ENCODE results near the gene OCIAD1. TPM values are rescaled to one million over a fixed set of nuclear protein-coding genes. Genes with fewer than 3 reads are reported as not detected.
"Not testable (repeated sequence)": the region's sequence is repeated elsewhere in the genome, so short reads cannot be mapped to it uniquely, and the experiment has no call there.

OCIAD1 gene
- total and polyA plus RNA-seq, 8 donors: 120 to 233 (median 202) TPM

GRCh38 chr4:48841045-48841827 lies 10.3 kb downstream of the OCIAD1 start:
- H3K27ac ChIP-seq: no peak overlapping the region
- no peak overlapping the region for H3K4me3 ChIP-seq
- peaks cover 0 to 75% of the 10 kb centered on the region in 2 donors for H3K36me3 ChIP-seq
- no peak for DNase-seq
- H3K4me1 ChIP-seq: no peaks in the 10 kb centered on the region
- intact Hi-C loops (cut with DNase I): no loop called here
- no peak for ATAC-seq
- no peaks in the 10 kb centered on the region for H3K9me3 ChIP-seq
- no peaks in the 10 kb centered on the region for H3K27me3 ChIP-seq
- TF ChIP-seq, protein P1, sequence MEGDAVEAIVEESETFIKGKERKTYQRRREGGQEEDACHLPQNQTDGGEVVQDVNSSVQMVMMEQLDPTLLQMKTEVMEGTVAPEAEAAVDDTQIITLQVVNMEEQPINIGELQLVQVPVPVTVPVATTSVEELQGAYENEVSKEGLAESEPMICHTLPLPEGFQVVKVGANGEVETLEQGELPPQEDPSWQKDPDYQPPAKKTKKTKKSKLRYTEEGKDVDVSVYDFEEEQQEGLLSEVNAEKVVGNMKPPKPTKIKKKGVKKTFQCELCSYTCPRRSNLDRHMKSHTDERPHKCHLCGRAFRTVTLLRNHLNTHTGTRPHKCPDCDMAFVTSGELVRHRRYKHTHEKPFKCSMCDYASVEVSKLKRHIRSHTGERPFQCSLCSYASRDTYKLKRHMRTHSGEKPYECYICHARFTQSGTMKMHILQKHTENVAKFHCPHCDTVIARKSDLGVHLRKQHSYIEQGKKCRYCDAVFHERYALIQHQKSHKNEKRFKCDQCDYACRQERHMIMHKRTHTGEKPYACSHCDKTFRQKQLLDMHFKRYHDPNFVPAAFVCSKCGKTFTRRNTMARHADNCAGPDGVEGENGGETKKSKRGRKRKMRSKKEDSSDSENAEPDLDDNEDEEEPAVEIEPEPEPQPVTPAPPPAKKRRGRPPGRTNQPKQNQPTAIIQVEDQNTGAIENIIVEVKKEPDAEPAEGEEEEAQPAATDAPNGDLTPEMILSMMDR (IDR thresholded peaks at IDR 0.05): no peak

DNA sequence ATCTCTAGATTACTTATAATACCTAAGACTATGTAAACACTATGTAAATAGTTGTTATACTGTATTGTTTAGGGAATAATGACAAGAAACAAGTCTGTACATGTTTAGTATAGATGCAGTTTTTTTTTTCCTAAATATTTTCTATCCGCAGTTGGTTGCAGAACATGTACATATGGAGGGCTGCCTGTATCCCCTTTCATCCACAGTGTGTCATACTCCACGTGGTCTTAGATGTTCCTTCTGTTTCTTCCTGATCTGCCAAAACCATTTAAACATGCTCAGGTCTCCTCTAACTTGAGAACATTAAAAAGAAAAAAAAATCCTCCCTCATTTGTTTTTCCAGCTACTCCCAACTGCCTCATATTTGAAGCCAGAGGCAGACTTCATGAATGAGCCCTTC lies 14.0 kb downstream of the OCIAD1 start:
- intact Hi-C loops (cut with DNase I): no loop called here
- TF ChIP-seq, protein P1 (IDR thresholded peaks at IDR 0.05): no peak
- no peaks in the 10 kb centered on the region for H3K4me1 ChIP-seq
- H3K27me3 ChIP-seq: no peaks in the 10 kb centered on the region
- H3K36me3 ChIP-seq: peaks cover 0 to 78% of the 10 kb centered on the region in 2 donors
- no peak for ATAC-seq
- DNase-seq: no peak
- H3K27ac ChIP-seq: no peak overlapping the region
- H3K4me3 ChIP-seq: no peak overlapping the region
- H3K9me3 ChIP-seq: no peaks in the 10 kb centered on the region

GRCh38 chr4:48848799-48849198 lies 17.9 kb downstream of the OCIAD1 start:
- H3K9me3 ChIP-seq; intact Hi-C loops (cut with DNase I); H3K27me3 ChIP-seq; H3K4me1 ChIP-seq; ATAC-seq; H3K27ac ChIP-seq; DNase-seq; H3K4me3 ChIP-seq: not testable (repeated sequence)
- peaks cover 0 to 89% of the 10 kb centered on the region in 2 donors for H3K36me3 ChIP-seq

DNA sequence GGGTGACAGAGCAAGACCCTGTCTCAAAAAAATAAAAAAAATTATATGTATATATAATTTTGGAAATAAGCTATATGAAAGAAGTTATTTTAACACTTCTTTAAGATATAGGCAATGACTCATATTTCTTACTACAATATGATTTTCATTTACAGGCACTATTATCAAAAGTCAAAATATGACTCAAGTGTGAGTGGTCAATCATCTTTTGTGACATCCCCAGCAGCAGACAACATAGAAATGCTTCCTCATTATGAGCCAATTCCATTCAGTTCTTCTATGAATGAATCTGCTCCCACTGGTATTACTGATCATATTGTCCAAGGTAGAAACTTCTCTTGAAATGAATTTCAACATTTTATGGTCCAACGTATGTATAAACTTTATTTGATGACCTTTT lies 20.8 kb downstream of the OCIAD1 start:
- no peaks in the 10 kb centered on the region for H3K9me3 ChIP-seq
- no peaks in the 10 kb centered on the region for H3K4me1 ChIP-seq
- H3K27ac ChIP-seq: no peak overlapping the region
- H3K4me3 ChIP-seq: no peak overlapping the region
- DNase-seq (no peak), ATAC-seq (no peak)
- no peaks in the 10 kb centered on the region for H3K27me3 ChIP-seq
- H3K36me3 ChIP-seq: peaks cover 0 to 82% of the 10 kb centered on the region in 2 donors
- intact Hi-C loops (cut with DNase I): no loop called here
- TF ChIP-seq, protein P1 (IDR thresholded peaks at IDR 0.05): no peak

DNA sequence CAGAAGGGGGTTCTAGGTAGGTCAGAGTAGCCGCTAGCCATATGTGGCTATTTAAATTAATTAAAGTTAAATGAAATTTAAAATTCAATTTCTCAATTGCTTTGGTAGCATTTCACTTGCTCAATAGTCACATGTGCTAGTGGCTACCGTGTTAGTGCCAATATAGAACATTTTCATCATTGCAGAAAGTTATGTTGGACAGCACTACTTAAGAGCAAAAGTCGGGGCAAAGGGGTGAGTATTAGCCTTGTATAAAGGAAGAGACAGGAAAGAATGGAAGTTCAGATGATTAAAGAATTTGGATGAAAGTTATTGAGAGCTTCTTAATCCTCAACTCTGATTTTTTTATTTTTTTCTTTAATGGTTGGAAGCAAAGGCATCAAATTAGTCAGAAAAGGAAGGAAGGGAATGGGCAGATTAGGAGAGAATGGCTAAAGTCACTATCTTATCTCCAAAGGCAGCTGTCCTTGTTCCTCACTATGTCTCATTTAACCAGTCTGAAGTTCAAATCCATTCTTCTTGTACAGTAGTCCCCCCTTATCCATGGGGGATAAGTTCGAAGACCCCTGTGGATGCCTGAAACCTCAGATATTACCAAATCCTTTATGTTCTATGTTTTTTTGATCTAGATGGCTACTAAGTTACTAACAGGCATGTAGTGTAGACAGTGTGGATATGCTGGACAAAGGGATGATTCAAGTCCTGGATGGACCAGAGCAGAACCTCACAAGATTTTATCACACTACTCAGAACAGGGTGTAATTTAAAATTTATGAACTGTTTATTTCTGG lies 22.9 kb downstream of the OCIAD1 start:
- Histone ChIP-seq H3K36me3 (peaks cover 0 to 85% of the 10 kb centered on the region in 2 donors), H3K27ac (no peak overlapping the region), H3K9me3 (no peaks in the 10 kb centered on the region), H3K4me3 (no peak overlapping the region), H3K27me3 (no peaks in the 10 kb centered on the region), H3K4me1 (no peaks in the 10 kb centered on the region)
- intact Hi-C loops (cut with DNase I): no loop called here
- DNase-seq (no peak), ATAC-seq (no peak)
- TF ChIP-seq, protein P1 (IDR thresholded peaks at IDR 0.05): no peak
